OCI-LY3 (cell line): Measurements from ENCODE around the gene GPR3.

Experiments
- H2AFZ ChIP-seq: fragments of 200-600, 300-600 bp; shearing (Covaris generic); 2 replicates; pipeline ENCODE4 v1.6.0; 2014; ENCODE audit warnings: antibody characterized with exemption, low read depth, low read length
- H3K27ac ChIP-seq: fragments of 200-600, 300-600 bp; sonication (generic); 2 replicates; pipeline ENCODE4 v1.5.1; 2014; ENCODE audit warnings: mild to moderate bottlenecking, low read length, moderate library complexity, mixed read lengths
- H3K27me3 ChIP-seq: fragments of 200-600, 300-600 bp; sonication (generic); 2 replicates; pipeline ENCODE4 v1.6.1; 2014; ENCODE audit warnings: low read depth, low read length, mixed read lengths
- H3K36me3 ChIP-seq: fragments of 200-600, 300-600 bp; sonication (generic); replicated peaks from 2 replicates; pipeline ENCODE3; 2014; ENCODE audit warnings: low read depth, low read length, mixed read lengths
- H3K4me1 ChIP-seq: fragments of 300-600, 200-600 bp; sonication (generic); 2 replicates; pipeline ENCODE4 v1.6.1; 2014; ENCODE audit warnings: low read length, mixed read lengths
- H3K4me2 ChIP-seq: fragments of 200-600, 300-600 bp; sonication (generic); 2 replicates; pipeline ENCODE4 v1.6.1; 2014; ENCODE audit warnings: low read length, mixed read lengths
- H3K4me3 ChIP-seq: fragments of 300-600, 200-600 bp; sonication (generic); 2 replicates; pipeline ENCODE4 v1.5.1; 2014; ENCODE audit warnings: antibody characterized with exemption, mild to moderate bottlenecking, low read length, moderate library complexity
- H3K79me2 ChIP-seq: fragments of 300-600, 200-600 bp; shearing (Covaris generic); 2 replicates; pipeline ENCODE4 v1.6.1; 2014; ENCODE audit warnings: mild to moderate bottlenecking, low read length, mixed read lengths
- H3K9ac ChIP-seq: fragments of 300-600, 200-600 bp; shearing (Covaris generic); 2 replicates; pipeline ENCODE4 v1.6.0; 2014; ENCODE audit warnings: mild to moderate bottlenecking, low read length, moderate library complexity
- H3K9me3 ChIP-seq: fragments of 200-600, 300-600 bp; shearing (Covaris generic); 2 replicates; pipeline ENCODE4 v1.6.1; 2014; ENCODE audit warnings: low read length, mixed read lengths; ENCODE audit not compliant: insufficient read depth
- H4K20me1 ChIP-seq: fragments of 200-600, 300-600 bp; sonication (generic); 2 replicates; pipeline ENCODE4 v1.6.1; 2016; ENCODE audit warnings: low read length, mixed read lengths; ENCODE audit not compliant: insufficient read depth
- EZH2phosphoT487 ChIP-seq: fragments of 200-600 bp; shearing (Covaris generic); IDR thresholded peaks from 2 replicates; pipeline ENCODE4 v1.6.1; 2018; ENCODE audit warnings: antibody characterized with exemption, mixed run types, low read depth
- TF ChIP-seq, protein P1 (sequence below): fragments of 200-600, 300-600 bp; sonication (generic); IDR thresholded peaks from 2 replicates; pipeline ENCODE4 v1.5.1; 2014; ENCODE audit warnings: antibody characterized with exemption, low read length, low read depth

The GPR3 gene

DNA sequence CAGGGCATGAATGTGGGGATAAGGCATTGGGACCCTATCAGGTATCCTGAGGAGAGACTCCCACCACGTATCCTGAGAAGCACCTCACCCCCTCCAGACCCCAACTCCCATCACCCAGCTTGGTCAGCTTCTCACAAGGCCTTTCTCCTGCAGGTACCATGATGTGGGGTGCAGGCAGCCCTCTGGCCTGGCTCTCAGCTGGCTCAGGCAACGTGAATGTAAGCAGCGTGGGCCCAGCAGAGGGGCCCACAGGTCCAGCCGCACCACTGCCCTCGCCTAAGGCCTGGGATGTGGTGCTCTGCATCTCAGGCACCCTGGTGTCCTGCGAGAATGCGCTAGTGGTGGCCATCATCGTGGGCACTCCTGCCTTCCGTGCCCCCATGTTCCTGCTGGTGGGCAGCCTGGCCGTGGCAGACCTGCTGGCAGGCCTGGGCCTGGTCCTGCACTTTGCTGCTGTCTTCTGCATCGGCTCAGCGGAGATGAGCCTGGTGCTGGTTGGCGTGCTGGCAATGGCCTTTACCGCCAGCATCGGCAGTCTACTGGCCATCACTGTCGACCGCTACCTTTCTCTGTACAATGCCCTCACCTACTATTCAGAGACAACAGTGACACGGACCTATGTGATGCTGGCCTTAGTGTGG is 1.3 kb downstream of the GPR3 start:
- H2AFZ ChIP-seq, result no peak overlapping the region
- TF ChIP-seq, protein P1, sequence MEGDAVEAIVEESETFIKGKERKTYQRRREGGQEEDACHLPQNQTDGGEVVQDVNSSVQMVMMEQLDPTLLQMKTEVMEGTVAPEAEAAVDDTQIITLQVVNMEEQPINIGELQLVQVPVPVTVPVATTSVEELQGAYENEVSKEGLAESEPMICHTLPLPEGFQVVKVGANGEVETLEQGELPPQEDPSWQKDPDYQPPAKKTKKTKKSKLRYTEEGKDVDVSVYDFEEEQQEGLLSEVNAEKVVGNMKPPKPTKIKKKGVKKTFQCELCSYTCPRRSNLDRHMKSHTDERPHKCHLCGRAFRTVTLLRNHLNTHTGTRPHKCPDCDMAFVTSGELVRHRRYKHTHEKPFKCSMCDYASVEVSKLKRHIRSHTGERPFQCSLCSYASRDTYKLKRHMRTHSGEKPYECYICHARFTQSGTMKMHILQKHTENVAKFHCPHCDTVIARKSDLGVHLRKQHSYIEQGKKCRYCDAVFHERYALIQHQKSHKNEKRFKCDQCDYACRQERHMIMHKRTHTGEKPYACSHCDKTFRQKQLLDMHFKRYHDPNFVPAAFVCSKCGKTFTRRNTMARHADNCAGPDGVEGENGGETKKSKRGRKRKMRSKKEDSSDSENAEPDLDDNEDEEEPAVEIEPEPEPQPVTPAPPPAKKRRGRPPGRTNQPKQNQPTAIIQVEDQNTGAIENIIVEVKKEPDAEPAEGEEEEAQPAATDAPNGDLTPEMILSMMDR, result no peak
- no peak for TF ChIP-seq EZH2phosphoT487
- 0 out of 2 replicates have a peak overlapping the region, but pooled peaks have one; percentile 98 for H3K4me2 ChIP-seq
- H3K9me3 ChIP-seq, result no peaks in the 10 kb centered on the region
- H3K27ac ChIP-seq, result no peak overlapping the region
- no peak overlapping the region for H3K9ac ChIP-seq
- no peak overlapping the region for H3K4me3 ChIP-seq
- no peaks in the 10 kb centered on the region for H4K20me1 ChIP-seq
- H3K36me3 ChIP-seq, result no peaks in the 10 kb centered on the region
- no peaks in the 10 kb centered on the region for H3K27me3 ChIP-seq
- H3K4me1 ChIP-seq, result peaks cover 10% of the 10 kb centered on the region; the same call in 1 of the 2 replicates
- no peaks in the 10 kb centered on the region for H3K79me2 ChIP-seq

DNA sequence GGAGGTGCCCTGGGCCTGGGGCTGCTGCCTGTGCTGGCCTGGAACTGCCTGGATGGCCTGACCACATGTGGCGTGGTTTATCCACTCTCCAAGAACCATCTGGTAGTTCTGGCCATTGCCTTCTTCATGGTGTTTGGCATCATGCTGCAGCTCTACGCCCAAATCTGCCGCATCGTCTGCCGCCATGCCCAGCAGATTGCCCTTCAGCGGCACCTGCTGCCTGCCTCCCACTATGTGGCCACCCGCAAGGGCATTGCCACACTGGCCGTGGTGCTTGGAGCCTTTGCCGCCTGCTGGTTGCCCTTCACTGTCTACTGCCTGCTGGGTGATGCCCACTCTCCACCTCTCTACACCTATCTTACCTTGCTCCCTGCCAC is 1.8 kb downstream of the GPR3 start:
- H3K27ac ChIP-seq, result no peak overlapping the region
- H3K36me3 ChIP-seq, result no peaks in the 10 kb centered on the region
- TF ChIP-seq EZH2phosphoT487, result no peak
- TF ChIP-seq, protein P1, result no peak
- peaks cover 10% of the 10 kb centered on the region; the same call in 1 of the 2 replicates for H3K4me1 ChIP-seq
- H3K9me3 ChIP-seq, result no peaks in the 10 kb centered on the region
- no peaks in the 10 kb centered on the region for H3K79me2 ChIP-seq
- H3K4me2 ChIP-seq, result no peak overlapping the region
- no peak overlapping the region for H2AFZ ChIP-seq
- H3K4me3 ChIP-seq, result no peak overlapping the region
- H3K9ac ChIP-seq, result no peak overlapping the region
- no peaks in the 10 kb centered on the region for H3K27me3 ChIP-seq
- no peaks in the 10 kb centered on the region for H4K20me1 ChIP-seq

DNA sequence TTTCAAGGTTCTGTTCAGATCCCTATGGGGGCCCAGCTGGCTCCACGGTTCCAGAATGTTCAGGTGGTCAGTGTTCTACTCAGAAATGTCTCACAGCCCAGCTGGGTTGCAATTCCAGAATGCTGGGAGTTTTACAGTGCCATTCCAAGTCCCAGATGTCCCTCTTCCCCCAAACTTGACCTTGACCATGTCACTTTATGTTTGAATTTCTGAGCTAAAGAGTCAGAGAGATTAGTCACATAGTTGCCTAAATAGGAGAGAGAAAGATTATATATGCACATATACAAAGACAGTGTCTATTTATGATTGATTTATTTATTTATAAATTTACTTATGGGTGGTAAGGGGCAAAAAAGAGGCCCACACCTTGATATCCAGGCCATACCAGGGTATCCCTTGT is 2.5 kb downstream of the GPR3 start:
- Histone ChIP-seq H3K79me2 (no peaks in the 10 kb centered on the region), H2AFZ (no peak overlapping the region), H3K27ac (no peak overlapping the region), H3K4me3 (no peak overlapping the region), H3K27me3 (no peaks in the 10 kb centered on the region), H3K36me3 (no peaks in the 10 kb centered on the region), H3K9me3 (no peaks in the 10 kb centered on the region), H3K4me1 (peaks cover 10% of the 10 kb centered on the region; the same call in 1 of the 2 replicates), H3K9ac (no peak overlapping the region), H4K20me1 (no peaks in the 10 kb centered on the region), H3K4me2 (no peak overlapping the region)
- no peak for TF ChIP-seq EZH2phosphoT487
- TF ChIP-seq, protein P1, result no peak

DNA sequence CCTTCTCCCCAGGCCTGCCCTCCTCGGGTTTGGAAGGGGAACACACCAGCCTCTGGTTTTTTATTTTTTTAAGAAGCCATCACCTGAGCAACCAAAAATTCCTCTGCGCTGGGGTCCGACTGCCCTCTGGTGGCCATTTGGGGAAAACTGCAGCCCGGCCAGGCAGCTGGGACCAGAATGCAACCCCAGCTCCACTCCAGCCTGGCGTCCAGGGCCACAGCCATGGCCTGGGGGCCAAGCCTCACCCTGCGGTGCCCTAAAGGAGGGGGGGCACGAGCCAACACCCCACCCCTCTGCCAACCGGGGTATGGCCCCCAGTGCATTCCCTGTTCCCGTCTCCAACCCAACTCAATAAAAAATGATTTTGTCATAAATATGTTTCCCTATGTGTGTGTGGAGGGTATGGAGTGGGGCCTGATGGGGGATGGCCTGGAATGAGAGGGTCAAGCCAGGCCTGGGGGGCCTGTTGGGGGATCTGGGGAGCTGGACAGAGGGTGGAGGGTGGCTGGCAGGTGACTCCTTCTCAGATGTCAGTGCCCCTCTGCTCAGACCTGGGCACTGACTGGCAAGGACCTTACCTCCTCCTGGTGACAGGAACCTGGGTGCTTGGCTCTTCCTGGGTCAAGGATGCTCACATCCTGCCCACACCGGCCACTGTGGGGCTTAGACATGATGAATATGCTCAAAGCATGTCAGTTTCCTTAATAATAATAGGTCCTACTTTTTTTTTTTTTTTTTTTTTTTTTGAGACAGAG is 3.2 kb downstream of the GPR3 start:
- no peaks in the 10 kb centered on the region for H3K36me3 ChIP-seq
- no peak overlapping the region for H3K27ac ChIP-seq
- H3K9ac ChIP-seq, result peak overlapping the region; percentile 24; the same call in 1 of the 2 replicates
- TF ChIP-seq, protein P1, result peak; percentile 78
- TF ChIP-seq EZH2phosphoT487, result no peak
- no peaks in the 10 kb centered on the region for H4K20me1 ChIP-seq
- no peak overlapping the region for H2AFZ ChIP-seq
- H3K9me3 ChIP-seq, result no peaks in the 10 kb centered on the region
- no peaks in the 10 kb centered on the region for H3K79me2 ChIP-seq
- H3K27me3 ChIP-seq, result no peaks in the 10 kb centered on the region
- 0 out of 2 replicates have a peak overlapping the region, but pooled peaks have one; percentile 13 for H3K4me3 ChIP-seq
- H3K4me2 ChIP-seq, result peak overlapping the region; percentile 52
- H3K4me1 ChIP-seq, result peaks cover 10% of the 10 kb centered on the region; the same call in 1 of the 2 replicates
